HG03378 (cell line): ENCODE data around the gene UBXN7.
"Not testable (repeated sequence)": the region's sequence is repeated elsewhere in the genome, so short reads cannot be mapped to it uniquely, and the experiment has no call there.

Source experiments
- ATAC-seq: cut with Tn5 transposase; IDR thresholded peaks from one replicate; pipeline ENCODE4 v1.9.1; 2021; ENCODE audit warnings: mild to moderate bottlenecking, moderate library complexity; ENCODE audit not compliant: unreplicated experiment

Gene UBXN7, protein sequence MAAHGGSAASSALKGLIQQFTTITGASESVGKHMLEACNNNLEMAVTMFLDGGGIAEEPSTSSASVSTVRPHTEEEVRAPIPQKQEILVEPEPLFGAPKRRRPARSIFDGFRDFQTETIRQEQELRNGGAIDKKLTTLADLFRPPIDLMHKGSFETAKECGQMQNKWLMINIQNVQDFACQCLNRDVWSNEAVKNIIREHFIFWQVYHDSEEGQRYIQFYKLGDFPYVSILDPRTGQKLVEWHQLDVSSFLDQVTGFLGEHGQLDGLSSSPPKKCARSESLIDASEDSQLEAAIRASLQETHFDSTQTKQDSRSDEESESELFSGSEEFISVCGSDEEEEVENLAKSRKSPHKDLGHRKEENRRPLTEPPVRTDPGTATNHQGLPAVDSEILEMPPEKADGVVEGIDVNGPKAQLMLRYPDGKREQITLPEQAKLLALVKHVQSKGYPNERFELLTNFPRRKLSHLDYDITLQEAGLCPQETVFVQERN

DNA sequence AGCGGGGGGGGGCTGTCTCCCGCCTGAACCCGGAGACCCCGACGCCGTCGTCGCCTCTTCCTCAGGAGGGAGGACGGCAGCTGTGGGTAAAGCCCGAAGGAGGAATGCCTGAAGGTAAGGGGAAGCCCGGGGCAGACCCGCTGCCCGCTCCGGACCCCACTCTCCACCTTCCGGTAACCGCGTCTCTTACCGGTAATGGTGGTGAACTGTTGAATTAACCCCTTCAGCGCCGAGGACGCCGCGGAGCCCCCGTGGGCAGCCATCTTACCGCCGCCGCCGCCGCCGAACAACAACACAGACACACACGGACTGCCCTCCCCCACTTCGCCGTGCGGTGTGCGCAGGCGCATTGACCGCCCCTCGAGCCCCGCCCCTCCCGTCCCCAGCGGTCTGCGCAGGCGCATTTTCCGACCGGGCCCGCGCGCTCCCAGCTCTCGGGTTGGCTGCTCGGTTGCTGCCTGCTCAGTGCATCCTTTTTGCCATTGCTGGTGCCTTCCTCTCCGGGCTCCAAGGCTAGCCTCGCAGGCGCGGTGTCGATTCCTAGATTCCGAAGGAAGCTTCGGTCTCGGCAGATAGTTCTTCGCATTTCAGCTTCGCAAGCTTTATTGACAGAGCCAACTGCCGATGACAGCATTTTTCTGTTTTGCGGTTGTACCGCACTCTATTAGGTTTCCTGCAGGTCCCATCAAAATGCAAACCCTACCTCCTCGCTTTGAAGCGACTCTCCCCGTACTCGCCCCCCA, at the start of gene UBXN7:
Gene UBXN7, minus strand, starts transcription at position 291 of the 743 bp plus-strand sequence. Its CDS starts 28 bp downstream, at position 263.
- ATAC-seq: peak; percentile 61

DNA sequence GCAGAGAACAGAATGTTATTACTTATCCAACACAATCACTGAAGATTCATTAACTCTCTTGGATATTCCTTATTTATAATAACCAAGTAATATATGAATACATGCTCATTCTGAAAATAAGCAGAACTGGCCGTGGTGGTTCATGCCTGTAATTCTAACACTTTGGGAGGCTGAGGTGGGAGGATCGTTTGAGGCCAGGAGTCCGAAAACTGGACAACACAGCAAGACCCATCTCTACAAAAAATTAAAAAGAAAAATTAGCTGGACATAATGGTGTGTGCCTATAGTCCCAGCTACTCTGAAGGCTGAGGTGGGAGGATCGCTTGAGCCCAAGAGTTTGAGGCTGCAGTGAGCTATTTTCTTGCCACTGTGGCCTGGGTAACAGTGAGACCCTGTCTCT, 45.5 kb upstream of the UBXN7 start:
- ATAC-seq: no peak

DNA sequence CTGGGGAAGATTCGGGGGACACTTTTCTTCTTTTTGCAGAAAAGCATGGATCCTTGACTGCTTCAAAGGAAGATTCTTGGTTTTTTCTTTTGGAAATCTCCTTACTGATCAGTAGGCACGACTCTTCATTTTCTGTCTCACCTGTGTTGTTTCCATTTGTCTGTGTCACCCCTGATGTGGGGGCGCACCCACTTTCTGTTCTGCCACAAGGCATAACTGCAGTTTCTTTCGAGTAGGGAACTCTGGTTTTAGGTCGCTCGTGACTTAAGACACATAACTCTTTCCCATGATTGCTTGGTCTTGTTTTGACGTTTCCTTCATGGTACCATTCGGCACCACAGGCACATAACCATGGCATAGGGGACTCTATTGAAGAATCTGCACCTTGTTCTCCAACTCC, 40.1 kb upstream of the UBXN7 start:
- no peak for ATAC-seq

DNA sequence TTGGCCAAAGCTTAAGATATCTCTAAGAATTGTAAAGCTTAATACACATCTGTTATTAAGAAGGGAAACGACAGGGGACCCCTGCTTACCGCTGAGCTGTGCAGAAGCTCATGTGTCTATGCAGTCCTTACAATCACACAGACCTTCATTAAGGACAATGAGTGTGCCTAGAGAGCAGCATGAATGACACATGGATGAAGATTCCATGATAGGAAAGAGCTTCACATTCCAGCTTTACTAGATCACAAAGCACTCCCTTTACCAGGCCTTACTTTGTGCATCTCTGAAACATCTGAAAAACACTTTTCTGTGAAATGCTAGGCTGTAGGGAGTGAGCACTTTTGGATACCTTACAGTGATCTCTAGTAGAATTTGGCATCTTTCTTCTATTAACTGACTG, 39.3 kb upstream of the UBXN7 start:
- no peak for ATAC-seq

DNA sequence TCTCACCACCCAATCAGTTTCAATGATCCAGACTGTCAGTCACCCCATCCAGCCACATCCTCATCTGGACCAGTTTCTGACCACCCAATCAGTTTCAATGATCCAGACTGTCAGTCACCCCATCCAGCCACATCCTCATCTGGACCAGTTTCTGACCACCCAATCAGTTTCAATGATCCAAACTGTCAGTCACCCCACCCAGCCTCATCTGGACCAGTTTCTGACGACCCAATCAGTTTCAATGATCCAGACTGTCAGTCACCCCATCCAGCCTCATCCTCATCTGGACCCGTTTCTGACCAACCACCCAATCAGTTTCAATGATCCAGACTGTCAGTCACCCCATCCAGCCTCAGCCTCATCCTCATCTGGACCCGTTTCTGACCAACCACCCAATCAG, 38.0 kb upstream of the UBXN7 start:
- ATAC-seq: not testable (repeated sequence)

DNA sequence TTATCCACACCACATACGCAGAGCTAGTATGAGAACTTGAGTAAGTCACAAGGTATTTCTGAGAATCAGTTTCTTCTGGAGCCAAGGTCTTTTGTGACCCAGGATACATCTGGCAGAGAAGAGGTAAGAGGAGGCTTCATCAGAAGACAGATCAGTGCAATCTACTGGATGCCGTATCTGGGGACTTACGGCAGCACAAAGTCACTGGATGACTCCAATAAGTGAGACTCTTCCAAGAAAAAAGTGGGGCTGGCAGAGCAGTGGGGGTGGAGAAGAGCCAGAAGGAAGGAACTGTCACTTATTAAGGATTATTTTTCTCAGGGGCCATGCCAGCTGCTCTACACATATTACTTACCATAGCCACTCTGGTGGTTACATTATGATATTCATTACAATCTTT, 31.6 kb upstream of the UBXN7 start:
- ATAC-seq: no peak

DNA sequence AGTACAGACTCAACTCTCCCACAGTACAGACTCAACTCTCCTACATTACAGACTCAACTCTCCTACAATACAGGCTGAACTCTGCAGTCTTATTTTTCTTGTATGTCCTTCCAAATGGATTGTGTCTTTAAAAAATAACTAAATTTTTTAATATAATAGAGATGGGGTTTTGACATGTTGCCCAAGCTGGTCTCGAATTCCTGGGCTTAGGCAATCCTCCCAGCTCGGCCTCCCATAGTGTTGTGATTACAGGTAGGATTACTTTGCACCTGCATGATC, 31.2 kb upstream of the UBXN7 start:
- no peak for ATAC-seq

DNA sequence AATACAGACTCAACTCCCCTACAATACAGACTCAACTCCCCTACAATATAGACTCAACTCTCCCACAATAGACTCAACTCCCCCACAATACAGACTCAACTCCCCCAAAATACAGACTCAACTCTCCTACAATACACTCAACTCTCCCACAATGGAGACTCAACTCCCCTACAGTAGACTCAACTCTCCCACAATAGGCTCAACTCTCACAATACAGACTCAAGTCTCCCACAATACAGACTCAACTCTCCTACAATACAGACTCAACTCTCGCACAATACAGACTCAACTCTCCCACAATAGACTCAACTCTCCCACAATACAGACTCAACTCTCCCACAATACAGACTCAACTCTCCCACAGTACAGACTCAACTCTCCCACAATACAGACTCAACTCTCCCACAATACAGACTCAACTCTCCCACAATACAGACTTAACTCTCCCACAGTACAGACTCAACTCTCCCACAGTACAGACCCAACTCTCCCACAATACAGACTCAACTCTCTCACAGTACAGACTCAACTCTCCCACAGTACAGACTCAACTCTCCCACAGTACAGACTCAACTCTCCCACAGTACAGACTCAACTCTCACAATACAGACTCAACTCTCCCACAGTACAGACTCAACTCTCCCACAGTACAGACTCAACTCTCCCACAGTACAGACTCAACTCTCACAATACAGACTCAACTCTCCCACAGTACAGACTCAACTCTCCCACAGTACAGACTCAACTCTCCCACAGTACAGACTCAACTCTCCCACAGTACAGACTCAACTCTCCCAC, 30.7 kb upstream of the UBXN7 start:
- ATAC-seq: not testable (repeated sequence)

DNA sequence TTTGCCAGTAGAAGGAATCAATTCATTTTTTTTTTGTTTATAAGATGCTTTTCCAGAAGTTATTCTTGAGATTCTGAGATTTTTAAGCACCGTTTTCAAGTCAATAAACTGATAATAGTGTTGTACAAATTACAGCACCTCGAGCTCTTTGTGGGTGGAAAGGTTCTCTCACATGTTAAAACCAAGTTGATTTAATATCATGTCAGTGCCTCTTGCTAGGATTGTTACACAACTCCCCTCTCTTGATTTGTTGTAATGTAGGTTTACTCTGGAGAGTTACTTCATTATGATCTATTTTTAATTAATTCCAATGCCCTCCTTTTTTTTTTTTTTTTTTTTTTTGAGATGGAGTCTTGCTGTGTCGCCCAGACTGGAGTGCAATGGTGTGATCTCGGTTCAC, 25.8 kb upstream of the UBXN7 start:
- ATAC-seq: no peak

DNA sequence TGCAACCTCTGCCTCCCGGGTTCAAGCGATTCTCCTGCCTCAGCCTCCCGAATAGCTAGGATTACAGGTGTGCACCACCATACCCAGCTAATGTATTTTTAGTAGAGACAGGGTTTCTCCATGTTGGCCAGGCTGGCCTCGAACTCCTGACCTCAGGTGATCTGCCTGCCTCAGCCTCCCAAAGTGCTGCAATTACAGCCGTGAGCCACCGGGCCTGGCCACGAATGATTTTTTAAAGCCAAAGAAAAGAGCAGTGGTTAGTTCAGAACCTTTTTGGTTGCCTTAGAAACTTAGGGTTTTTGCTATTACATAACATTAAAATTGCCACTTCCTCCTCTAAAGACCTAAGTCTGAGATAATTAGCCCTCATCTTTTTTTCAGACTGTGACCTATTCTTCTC, 25.2 kb upstream of the UBXN7 start:
- not testable (repeated sequence) for ATAC-seq

DNA sequence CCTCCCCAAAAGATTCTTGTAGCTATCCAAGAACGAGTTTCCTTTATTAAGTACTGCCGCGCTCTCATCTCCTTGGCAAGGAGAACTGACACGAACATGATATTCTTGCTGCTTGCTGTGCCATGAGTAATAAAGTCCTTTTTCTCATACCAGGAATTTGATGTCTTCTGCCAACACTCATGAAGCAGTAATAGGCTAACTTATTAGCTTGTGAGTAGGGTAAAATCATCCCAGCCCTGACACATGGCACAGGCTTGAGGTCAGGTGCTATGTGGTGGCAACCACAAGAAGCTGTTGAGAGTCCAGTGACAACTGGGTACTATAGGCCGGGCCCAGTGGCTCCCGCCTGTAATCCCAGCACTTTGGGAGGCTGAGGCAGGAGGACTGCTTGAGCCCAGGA, 22.7 kb upstream of the UBXN7 start:
- ATAC-seq: no peak

DNA sequence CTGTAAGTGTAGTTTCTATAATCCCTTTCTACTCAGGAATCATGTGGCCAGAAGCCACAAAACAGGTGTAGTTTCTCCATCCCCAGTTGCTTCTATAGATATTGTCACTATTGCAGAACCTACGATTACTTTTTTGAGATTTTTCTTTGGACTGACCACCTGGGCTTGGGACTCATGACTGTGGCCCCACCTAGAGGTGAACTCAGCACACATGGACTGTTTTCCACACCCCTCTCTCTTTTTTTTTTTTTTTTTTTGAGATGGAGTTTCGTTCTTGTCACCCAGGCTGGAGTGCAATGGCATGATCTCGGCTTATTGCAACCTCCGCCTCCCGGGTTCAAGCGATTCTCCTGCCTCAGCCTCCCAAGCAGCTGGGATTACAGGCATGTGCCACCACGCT, 13.2 kb upstream of the UBXN7 start:
- ATAC-seq: not testable (repeated sequence)

DNA sequence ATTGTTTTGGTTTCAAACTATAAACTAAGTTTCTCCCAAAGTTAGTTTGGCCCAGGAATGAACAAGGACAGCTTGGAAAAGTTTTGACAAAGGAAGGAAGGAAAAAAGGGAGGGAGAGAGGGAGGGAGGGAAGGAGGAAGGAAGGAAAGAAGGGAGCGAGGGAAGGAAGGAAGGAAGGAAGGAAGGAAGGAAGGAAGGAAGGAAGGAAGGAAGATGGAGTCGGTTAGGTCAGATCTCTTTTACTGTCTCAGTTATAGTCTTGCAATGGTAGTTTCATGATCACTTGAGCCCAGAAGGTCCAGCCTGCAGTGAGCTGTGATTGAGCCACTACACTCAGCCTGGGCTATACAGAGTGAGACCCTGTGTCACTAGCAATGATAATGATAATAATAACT, 12.3 kb upstream of the UBXN7 start:
- no peak for ATAC-seq

DNA sequence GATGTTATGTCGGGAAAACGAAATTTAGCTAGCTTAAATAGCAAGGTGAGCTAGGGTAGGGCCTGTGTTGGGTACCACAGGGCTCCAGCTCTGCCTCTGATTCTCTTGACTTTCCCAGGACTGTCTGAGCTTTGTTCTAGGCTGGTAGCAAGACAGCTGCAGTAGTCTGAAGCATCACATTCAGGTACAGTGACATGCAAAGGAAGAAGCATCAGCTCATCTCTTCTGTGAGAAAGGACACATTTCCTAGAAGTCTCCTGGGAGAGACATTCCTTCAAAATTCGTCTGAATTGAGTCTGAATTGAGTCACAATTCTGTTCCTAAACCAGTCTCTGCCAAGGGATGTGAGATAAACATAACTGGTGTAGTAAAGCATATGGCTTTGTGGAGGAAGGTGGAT, 8.5 kb upstream of the UBXN7 start:
- ATAC-seq: peak; percentile 35

DNA sequence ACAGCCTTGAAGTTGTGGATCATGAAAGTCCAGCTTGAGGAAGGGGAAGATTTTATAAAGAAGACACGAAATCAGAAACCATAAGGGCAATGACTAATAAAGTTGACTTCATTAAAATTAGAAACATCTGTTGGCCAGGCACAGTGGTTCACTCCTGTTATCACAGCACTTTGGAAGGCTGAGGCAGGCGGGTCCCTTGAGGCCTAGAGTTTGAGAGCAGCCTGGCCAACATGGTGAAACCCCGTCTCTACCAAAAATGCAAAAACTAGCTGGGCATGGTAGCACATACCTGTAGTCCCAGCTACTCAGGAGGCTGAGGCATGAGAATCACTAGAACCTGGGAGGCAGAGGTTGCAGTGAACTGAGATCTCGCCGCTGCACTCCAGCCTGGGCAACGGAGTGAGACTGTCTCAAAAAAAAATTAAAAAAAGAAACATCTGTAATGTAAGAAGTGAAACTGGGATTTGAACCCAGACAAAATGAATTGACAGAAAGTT, 7.9 kb upstream of the UBXN7 start:
- peak; percentile 57 for ATAC-seq

DNA sequence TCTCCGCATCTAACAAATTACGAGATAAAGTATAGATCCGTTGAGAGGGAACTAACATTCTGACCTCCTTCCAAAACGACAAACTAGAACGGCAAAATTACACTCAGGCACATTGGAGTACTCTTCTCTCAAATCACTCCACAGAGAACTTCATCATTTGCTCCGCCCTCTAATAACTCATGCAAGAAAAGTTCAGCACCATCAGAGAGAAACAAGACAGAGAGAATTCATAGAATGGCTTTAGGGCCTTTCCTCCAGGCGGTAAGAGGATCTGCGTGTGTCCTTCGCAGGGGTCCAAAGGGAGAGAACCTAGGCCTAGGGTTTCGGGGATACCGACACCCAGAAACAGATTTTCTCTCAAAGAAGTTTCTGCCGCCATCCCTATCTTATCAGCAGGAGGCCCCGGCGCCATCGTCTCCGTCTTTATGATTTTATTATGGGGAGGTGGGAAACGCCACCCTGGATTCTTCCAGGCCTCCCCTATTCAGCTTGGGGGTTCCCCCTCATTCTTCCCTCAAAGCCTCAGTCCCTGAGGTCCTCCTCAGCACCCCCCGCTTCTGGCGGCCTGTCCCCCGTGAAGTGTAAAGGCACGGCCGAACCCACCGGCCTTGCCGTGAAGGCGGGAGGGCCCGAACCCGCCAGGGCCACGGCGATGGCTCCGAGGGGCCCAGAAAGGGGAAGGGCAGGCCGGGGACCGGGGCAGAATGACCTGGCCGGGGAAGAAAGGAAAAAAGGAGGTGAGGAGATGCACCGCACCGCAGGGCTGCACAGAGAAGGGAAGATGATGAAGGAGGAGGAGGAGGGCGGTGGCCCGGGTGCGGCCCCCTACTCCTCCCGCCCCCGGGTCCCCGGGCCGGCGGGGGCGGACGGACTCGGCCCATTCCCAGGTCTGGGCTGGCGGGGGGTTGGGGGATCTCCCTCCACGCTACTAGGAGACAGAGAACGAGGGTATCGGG, 768 bp downstream of the UBXN7 start:
- ATAC-seq: peak; percentile 24

DNA sequence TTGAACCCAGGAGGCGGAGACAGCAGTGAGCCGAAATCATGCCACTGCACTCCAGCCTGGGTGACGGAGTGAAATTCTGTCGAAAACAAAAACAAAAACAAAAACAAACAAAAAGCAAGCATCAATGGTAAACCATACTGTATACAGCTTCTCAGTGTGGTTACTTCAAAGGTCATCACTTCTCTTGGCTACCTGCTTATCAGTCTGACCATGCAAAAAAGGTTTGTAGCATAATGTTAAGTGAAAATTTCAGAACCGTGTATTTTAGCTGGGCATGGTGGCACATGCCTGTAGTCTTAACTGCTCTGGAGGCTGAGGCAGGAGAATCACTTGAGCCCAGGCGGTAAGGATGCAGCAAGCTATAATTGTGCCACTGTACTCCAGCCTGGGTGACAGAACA, 4.2 kb downstream of the UBXN7 start:
- no peak for ATAC-seq

DNA sequence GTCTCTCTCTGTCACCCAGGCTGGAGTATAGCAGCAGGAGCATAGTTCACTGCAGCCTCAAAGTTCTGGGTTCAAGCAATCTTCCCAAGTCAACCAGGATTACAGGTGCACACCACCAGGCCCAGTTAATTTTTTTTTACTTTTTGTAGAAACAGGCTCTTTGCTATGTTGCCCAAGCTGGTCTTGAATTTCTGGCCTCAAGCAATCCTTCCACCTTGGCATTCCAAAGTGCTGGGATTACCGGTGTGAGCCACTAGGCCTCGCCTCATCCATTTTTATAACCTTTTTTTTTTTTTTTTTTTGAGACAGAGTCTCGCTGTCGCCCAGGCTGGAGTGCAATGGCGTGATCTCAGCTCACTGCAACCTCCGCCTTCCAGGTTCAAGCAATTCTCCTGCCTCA, 7.8 kb downstream of the UBXN7 start:
- not testable (repeated sequence) for ATAC-seq

DNA sequence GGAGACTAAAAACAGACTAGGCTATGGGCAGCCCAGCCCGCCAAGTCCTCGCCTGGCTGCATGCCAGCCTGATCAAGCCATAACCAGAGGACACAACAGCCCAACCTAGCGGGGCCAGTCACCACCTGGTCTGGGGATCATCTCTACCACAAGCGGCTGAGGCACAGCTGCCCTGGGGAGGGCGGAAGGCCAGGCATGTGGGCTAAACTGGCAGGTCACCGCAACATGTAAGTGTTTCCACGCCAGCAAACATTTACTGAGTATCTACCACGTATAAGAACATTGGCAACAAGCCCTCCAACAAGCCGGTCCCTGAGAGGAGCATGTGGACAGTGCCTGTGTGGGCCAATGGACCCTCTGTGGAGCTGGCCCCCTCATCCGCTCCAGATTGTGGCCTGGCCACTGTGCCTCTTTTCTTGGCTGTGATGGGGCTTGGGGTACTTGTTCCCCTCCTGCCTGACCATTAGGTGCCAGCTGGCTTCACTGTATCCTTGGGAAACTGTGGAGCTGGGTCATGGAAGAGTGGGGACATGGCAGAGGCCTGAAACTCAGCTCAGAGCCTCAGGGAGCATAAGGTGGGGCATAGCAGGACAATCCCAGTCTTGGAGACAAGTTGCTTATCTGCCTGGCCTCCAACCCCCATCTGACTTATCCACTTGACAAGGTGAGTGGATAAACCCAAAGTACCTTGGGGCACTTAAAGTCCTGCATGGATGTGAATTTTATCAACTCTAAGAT, 9.0 kb downstream of the UBXN7 start:
- no peak for ATAC-seq

DNA sequence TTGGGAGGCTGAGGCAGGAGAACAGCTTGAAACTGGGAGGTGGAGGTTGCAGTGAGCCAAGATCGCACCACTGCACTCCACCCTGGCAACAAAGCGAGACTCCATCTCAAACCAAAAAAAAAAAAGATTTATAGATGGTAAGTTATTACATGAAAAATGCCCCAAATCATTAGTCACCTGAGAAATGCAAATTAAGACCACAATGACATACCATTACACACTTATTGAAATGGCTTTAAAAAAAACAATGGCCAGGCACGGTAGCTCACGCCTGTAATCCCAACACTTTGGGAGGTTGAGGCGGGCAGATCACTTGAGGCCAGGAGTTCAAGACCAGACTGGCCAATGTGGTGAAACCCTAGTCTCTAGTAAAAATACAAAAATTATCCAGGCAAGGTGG, 10.6 kb downstream of the UBXN7 start:
- not testable (repeated sequence) for ATAC-seq
